ENCODE measurements around the gene PROB1. TPM values are rescaled to one million over a fixed set of nuclear protein-coding genes. Genes with fewer than 3 reads are reported as not detected.

The PROB1 gene
- polyA plus RNA-seq, 1 of the 3 experiments (the other 2 are of a cell fraction): 0.44 TPM

GRCh38 chr5:139383993-139384590, 10.8 kb downstream of the PROB1 start (continued):
- no peak for TF ChIP-seq USF1 (IDR thresholded peaks at IDR 0.05; ENCODE audit: borderline replicate concordance, low read depth)
- TF ChIP-seq NFIC (IDR thresholded peaks at IDR 0.05; ENCODE audit: borderline replicate concordance): no peak
- no peak for TF ChIP-seq MAX (IDR thresholded peaks at IDR 0.05; ENCODE audit: low read depth)
- TF ChIP-seq SIN3A (IDR thresholded peaks at IDR 0.05; ENCODE audit: borderline replicate concordance, low read depth, low read length): no peak
- no peak for TF ChIP-seq EZH2phosphoT487 (IDR thresholded peaks at IDR 0.05; ENCODE audit: borderline replicate concordance, low read depth)
- TF ChIP-seq GATA2 (CRISPR knock-in tag; IDR thresholded peaks at IDR 0.05): no peak
- TF ChIP-seq RAD21 (IDR thresholded peaks at IDR 0.05; ENCODE audit: low read length): no peak
- no peak for TF ChIP-seq TAF1 (IDR thresholded peaks at IDR 0.05; ENCODE audit: borderline replicate concordance, low read depth, low read length)

GRCh38 chr5:139383275-139383992, 11.5 kb downstream of the PROB1 start, which contains the start of gene SLC23A1:
TSS of gene SLC23A1 (minus strand) at chr5:139383297. CDS start at chr5:139383253, 44 bp downstream.
- ChIA-PET POLR2A (interaction anchor here (1.4 kb wide), 1 partner anchor 18 kb away, joined by 5 read pairs; no protein-coding TSS in a partner anchor), CTCF (interaction anchor here (1.2 to 2.2 kb wide), 2 partner anchors 11 to 130 kb away, joined by 3 to 8 read pairs; no protein-coding TSS in a partner anchor)
- Histone ChIP-seq H3K9ac (no peak within 1 kb of the TSS), H3K27me3 (ENCODE audit: insufficient read depth) (no peaks in the 10 kb centered on the region), H4K20me1 (ENCODE audit: insufficient read depth) (no peaks in the 10 kb centered on the region), H3K9me2 (no peaks in the 10 kb centered on the region), H3K4me2 (no peak within 1 kb of the TSS), H3K4me1 (ENCODE audit: control insufficient read depth in 1 of 2, insufficient read depth in 2 of 2, low read depth in 1 of 2, low read length in 1 of 2) (peaks cover 0 to 23% of the 10 kb centered on the region in 2 experiments; a peak in 1 of 4 replicates), H3K36me3 (replicated peaks in 1 of 2; ENCODE audit: control insufficient read depth in 1 of 2, insufficient read depth in 2 of 2, low read length in 1 of 2) (no peaks in the 10 kb centered on the region), H3K4me3 (ENCODE audit: low read depth in 2 of 2, low read length in 1 of 2) (no peak within 1 kb of the TSS), H3K27ac (ENCODE audit: low read depth in 2 of 2, low read length in 1 of 2) (no peak within 1 kb of the TSS; a peak in 1 of 4 replicates), H2AFZ (ENCODE audit: low read depth) (no peak within 1 kb of the TSS), H3K79me2 (ENCODE audit: insufficient read depth) (no peaks in the 10 kb centered on the region), H3F3A (replicated peaks; ENCODE audit: insufficient read depth) (no peaks in the 10 kb centered on the region), H3K9me3 (no peaks in the 10 kb centered on the region)
- TF ChIP-seq NFIC (IDR thresholded peaks at IDR 0.05; ENCODE audit: borderline replicate concordance) (peak; percentile 48; the same call in 1 of the 2 replicates), USF1 (IDR thresholded peaks at IDR 0.05; ENCODE audit: borderline replicate concordance, low read depth) (no peak)
- 67% methylated on average over 8 of the region's 10 CpGs for WGBS (ENCODE audit: low lambda C conversion rate)
- peak; percentile 73 for DNase-seq

GRCh38 chr5:139382807-139383206, 12.1 kb downstream of the PROB1 start:
- ChIA-PET POLR2A (interaction anchor here (0.8 to 1.4 kb wide), 2 partner anchors 8 to 18 kb away, joined by 3 to 5 read pairs; no protein-coding TSS in a partner anchor), CTCF (interaction anchor here (2.2 kb wide), 1 partner anchor 11 kb away, joined by 8 read pairs; no protein-coding TSS in a partner anchor)
- Histone ChIP-seq H3K9me2 (no peaks in the 10 kb centered on the region), H3F3A (replicated peaks; ENCODE audit: insufficient read depth) (no peaks in the 10 kb centered on the region), H3K27me3 (ENCODE audit: insufficient read depth) (no peaks in the 10 kb centered on the region), H3K4me3 (ENCODE audit: low read depth in 2 of 2, low read length in 1 of 2) (no peak overlapping the region), H3K4me1 (ENCODE audit: control insufficient read depth in 1 of 2, insufficient read depth in 2 of 2, low read depth in 1 of 2, low read length in 1 of 2) (peaks cover 0 to 23% of the 10 kb centered on the region in 2 experiments; a peak in 1 of 4 replicates), H3K4me2 (no peak overlapping the region), H3K79me2 (ENCODE audit: insufficient read depth) (no peaks in the 10 kb centered on the region), H3K27ac (ENCODE audit: low read depth in 2 of 2, low read length in 1 of 2) (no peak overlapping the region; a peak in 1 of 4 replicates), H3K36me3 (replicated peaks in 1 of 2; ENCODE audit: control insufficient read depth in 1 of 2, insufficient read depth in 2 of 2, low read length in 1 of 2) (no peaks in the 10 kb centered on the region), H3K9me3 (no peaks in the 10 kb centered on the region), H3K9ac (no peak overlapping the region), H4K20me1 (ENCODE audit: insufficient read depth) (no peaks in the 10 kb centered on the region), H2AFZ (ENCODE audit: low read depth) (no peak overlapping the region)
- no peak for DNase-seq
- 41% methylated on average over 3 of the region's 3 CpGs for WGBS (ENCODE audit: low lambda C conversion rate)
- no peak for TF ChIP-seq PBX3 (IDR thresholded peaks at IDR 0.05)
- TF ChIP-seq GATA2 (CRISPR knock-in tag; IDR thresholded peaks at IDR 0.05): no peak
- TF ChIP-seq RFX5 (IDR thresholded peaks at IDR 0.05; ENCODE audit: low read length): no peak
- no peak for TF ChIP-seq EP300 (IDR thresholded peaks at IDR 0.05; ENCODE audit: borderline replicate concordance in 1 of 2, low read depth in 1 of 2, low read length in 1 of 2)
- TF ChIP-seq NRF1 (IDR thresholded peaks at IDR 0.05; ENCODE audit: low read depth, low read length): no peak
- TF ChIP-seq RAD21 (IDR thresholded peaks at IDR 0.05; ENCODE audit: low read length): no peak
- no peak for TF ChIP-seq FOSL2 (IDR thresholded peaks at IDR 0.05; ENCODE audit: borderline replicate concordance, low read depth)
- no peak for TF ChIP-seq RXRA (IDR thresholded peaks at IDR 0.05; ENCODE audit: borderline replicate concordance, low read depth)
- no peak for TF ChIP-seq TEAD4 (IDR thresholded peaks at IDR 0.05; ENCODE audit: borderline replicate concordance, insufficient read depth)
- TF ChIP-seq USF2 (IDR thresholded peaks at IDR 0.05; ENCODE audit: borderline replicate concordance, low read depth, low read length): no peak
- TF ChIP-seq USF1 (IDR thresholded peaks at IDR 0.05; ENCODE audit: borderline replicate concordance, low read depth): no peak
- TF ChIP-seq RCOR1 (IDR thresholded peaks at IDR 0.05; ENCODE audit: low read length): no peak

Data from SK-N-SH (cell line).